GM12878 (cell line): ENCODE data around the gene PIEZO2. TPM values are rescaled to one million over a fixed set of nuclear protein-coding genes. Genes with fewer than 3 reads are reported as not detected.
"Not testable (repeated sequence)": the region's sequence is repeated elsewhere in the genome, so short reads cannot be mapped to it uniquely, and the experiment has no call there.

Experiments
- ATAC-seq: fragments of 200-7000 bp; cut with Tn5 transposase; 3 replicates; pipeline ENCODE4 v1.9.1; 2020; ENCODE audit warnings: mild to moderate bottlenecking, moderate library complexity
- BruUV-seq: library from RNA; stranded (reverse); fragments of 400-500 nt; replicated peaks from 2 replicates; lab custom pipeline; 2021; lab: Mats Ljungman, UMichigan
- CTCF ChIA-PET: fragments of 300-600 bp; sonication (Branson Sonifier 250); formaldehyde crosslinking; extraction: SDS; loops from one replicate; lab custom pipeline; 2021; ENCODE audit warnings: inconsistent platforms; lab: Yijun Ruan, JAX
- POLR2A ChIA-PET: fragments of 350-600 bp; formaldehyde crosslinking; extraction: SDS; loops from one replicate; lab custom pipeline; 2021; ENCODE audit warnings: inconsistent platforms; lab: Charles Lee
- RAD21 ChIA-PET: fragments of 300-600 bp; sonication (Branson Sonifier 250); formaldehyde crosslinking; loops from one replicate; lab custom pipeline; 2023; ENCODE audit warnings: antibody characterized with exemption; ENCODE audit not compliant: unreplicated experiment; lab: Charles Lee
- SMC1A ChIA-PET: fragments of 300-600 bp; sonication (Branson Sonifier 250); formaldehyde crosslinking; loops from one replicate; lab custom pipeline; 2023; ENCODE audit not compliant: unreplicated experiment, uncharacterized antibody; lab: Charles Lee
- DNase-seq: peaks from one replicate; pipeline ENCODE4 v3.0.0-alpha.2; 2011; ENCODE audit warnings: low read depth, low spot score
- FAIRE-seq: peaks from 3 replicates; lab custom pipeline; 2011; peaks lifted over from hg19 to GRCh38; lab: Jason Lieb, UNC
- H2AFZ ChIP-seq: 2 replicates; pipeline ENCODE4 v1.6.0; 2011; ENCODE audit warnings: low read depth, low read length, control low read depth; ENCODE audit not compliant: control insufficient read depth
- H3K27ac ChIP-seq: 2 replicates; pipeline ENCODE4 v1.5.1; 2011; ENCODE audit warnings: control low read depth; ENCODE audit not compliant: control insufficient read depth, insufficient read depth
- H3K27me3 ChIP-seq, 2 experiments: replicated peaks in 1 of 2; 2 replicates each; pipeline versions ENCODE4 v1.6.0 to v1.6.1; 2011; ENCODE audit warnings: low read length in 1 of 2; ENCODE audit not compliant: control insufficient read depth in 2 of 2, insufficient read depth in 2 of 2
- H3K36me3 ChIP-seq, 2 experiments: 2 replicates each; pipeline ENCODE4 v1.5.1; 2011; ENCODE audit warnings: low read length in 1 of 2; ENCODE audit not compliant: control insufficient read depth in 2 of 2, insufficient read depth in 2 of 2
- H3K4me1 ChIP-seq: 2 replicates; pipeline ENCODE4 v1.6.1; 2011; ENCODE audit warnings: mild to moderate bottlenecking, low read length, moderate library complexity, mixed read lengths; ENCODE audit not compliant: control insufficient read depth, insufficient read depth
- H3K4me2 ChIP-seq: 2 replicates; pipeline ENCODE4 v1.6.0; 2011; ENCODE audit warnings: control low read depth; ENCODE audit not compliant: control insufficient read depth, insufficient read depth
- H3K4me3 ChIP-seq: fragments of 200-600 bp; sonication (generic); 2 replicates; pipeline ENCODE4 v1.5.1; 2016
- H3K79me2 ChIP-seq: 2 replicates; pipeline ENCODE4 v1.6.0; 2011; ENCODE audit warnings: low read length; ENCODE audit not compliant: control insufficient read depth, insufficient read depth
- H3K9ac ChIP-seq: 2 replicates; pipeline ENCODE4 v1.8.0; 2011; ENCODE audit warnings: low read length, control low read depth, mixed read lengths; ENCODE audit not compliant: control insufficient read depth, insufficient read depth
- H3K9me3 ChIP-seq: replicated peaks from 3 replicates; pipeline ENCODE4 v1.5.1; 2011; ENCODE audit warnings: mild to moderate bottlenecking, low read length; ENCODE audit not compliant: control insufficient read depth, insufficient read depth
- H4K20me1 ChIP-seq: 2 replicates; pipeline ENCODE4 v1.6.0; 2011; ENCODE audit not compliant: control insufficient read depth, insufficient read depth
- ATF2 ChIP-seq: IDR thresholded peaks from 2 replicates; pipeline ENCODE4 v1.6.1; 2012; ENCODE audit warnings: low read length, inconsistent platforms
- ATF3 ChIP-seq: IDR thresholded peaks from 2 replicates; pipeline ENCODE4 v1.6.1; 2011; ENCODE audit warnings: low read depth, mild to moderate bottlenecking, low read length, moderate library complexity, borderline replicate concordance; ENCODE audit errors: extremely low read depth
- CEBPZ ChIP-seq: fragments of 150-350 bp; IDR thresholded peaks from 2 replicates; pipeline ENCODE4 v1.6.1; 2016; ENCODE audit warnings: low read depth, low read length
- MYC ChIP-seq: IDR thresholded peaks from 2 replicates; pipeline ENCODE4 v1.6.1; 2011; ENCODE audit warnings: mild to moderate bottlenecking, low read length, moderate library complexity, inconsistent platforms; ENCODE audit not compliant: insufficient read depth, insufficient replicate concordance, insufficient read length, severe bottlenecking
- NFXL1 ChIP-seq: fragments of 450-650 bp; IDR thresholded peaks from 2 replicates; pipeline ENCODE4 v1.6.1; 2017; ENCODE audit warnings: antibody characterized with exemption, mild to moderate bottlenecking, borderline replicate concordance
- NR2C1 ChIP-seq: fragments of 450-650 bp; IDR thresholded peaks from 2 replicates; pipeline ENCODE4 v1.6.1; 2017; ENCODE audit warnings: antibody characterized with exemption, mild to moderate bottlenecking, moderate library complexity
- NRF1 ChIP-seq: conservative IDR thresholded peaks from 2 replicates; pipeline ENCODE4 v1.6.1; 2011; ENCODE audit warnings: mild to moderate bottlenecking, low read depth, low read length, improper control_type of control experiment
- SIX5 ChIP-seq: IDR thresholded peaks from 2 replicates; pipeline ENCODE4 v1.6.1; 2011; ENCODE audit warnings: mild to moderate bottlenecking, low read depth, low read length, moderate library complexity; ENCODE audit not compliant: severe bottlenecking
- USF2 ChIP-seq: IDR thresholded peaks from 2 replicates; pipeline ENCODE4 v1.6.1; 2011; ENCODE audit warnings: low read depth, low read length, improper control_type of control experiment, borderline replicate concordance
- WGBS: methylation state at CpG from one replicate; pipeline ENCODE4 v1.1.6; 2016; ENCODE audit warnings: low lambda C conversion rate; ENCODE audit not compliant: insufficient replicate concordance, insufficient coverage; ENCODE audit errors: missing lambda C conversion rate; 5-methylcytosine and 5-hydroxymethylcytosine counted together
- in situ Hi-C: fragments of 300-500 bp; cut with MboI; formaldehyde crosslinking; loops from 9 replicates; pipeline ENCODE4 v1.14.3; 2018; ENCODE audit warnings: mixed read lengths
- intact Hi-C: fragments of 100-400 bp; cut with micrococcal nuclease; formaldehyde crosslinking; loops from one replicate; pipeline ENCODE4 v1.14.2; 2022; ENCODE audit not compliant: unreplicated experiment
- polyA plus RNA-seq, 11 experiments: library from polyadenylated mRNA; depleted of rRNA in 4 of 11; unstranded in 6 of 11; stranded (reverse) in 5 of 11; fragments of >200 nt; fragmentation: Nextera tagmentation in 4 of 11; fragmentation: Illumina TruSeq in 1 of 11; extraction: Ambion mirVana in 4 of 11; extraction: Trizol in 1 of 11; gene quantifications; 1 replicate in 1 of 11; 2 replicates in 10 of 11; pipeline versions ENCODE4 v1.2.1 to v1.2.3, GENCODE V29; 2011 to 2016; ENCODE audit warnings: inconsistent platforms in 2 of 11, missing spikeins in 2 of 11, low read depth in 1 of 11
- total RNA-seq, 4 experiments: library from RNA; depleted of rRNA in 3 of 4; stranded (reverse); fragments of >200 nt in 3 of 4; fragmentation: Illumina TruSeq in 1 of 4; extraction: Trizol in 1 of 4; gene quantifications; 2 replicates each; pipeline versions ENCODE4 v1.2.1 to v1.2.3, GENCODE V29; 2013 to 2021

The PIEZO2 gene
- total and polyA plus RNA-seq, 10 of the 15 experiments (the other 5 are each of a cell fraction or from before 2014, with no cell fraction given): 6.7 to 42.3 (median 27.4) TPM

- TF ChIP-seq USF2: no peak
- no peak for TF ChIP-seq ATF3
- TF ChIP-seq ATF2: no peak
- TF ChIP-seq SIX5: no peak
- TF ChIP-seq CEBPZ: no peak
- TF ChIP-seq NRF1: no peak
- TF ChIP-seq NFXL1: no peak
- no peak for TF ChIP-seq MYC
- TF ChIP-seq NR2C1: no peak
- WGBS: 12% methylated on average over 5 of the region's 5 CpGs
- no peaks in the 10 kb centered on the region for H3K79me2 ChIP-seq
- H3K4me1 ChIP-seq: no peaks in the 10 kb centered on the region
- BruUV-seq: no TSS peak
- H3K9me3 ChIP-seq: no peaks in the 10 kb centered on the region
- peaks cover 0 to 2% of the 10 kb centered on the region in 2 experiments; a peak in 2 of 4 replicates for H3K27me3 ChIP-seq
- DNase-seq: no peak
- H3K4me2 ChIP-seq: no peak overlapping the region
- H3K4me3 ChIP-seq: no peak overlapping the region
- FAIRE-seq: no peak
- H4K20me1 ChIP-seq: no peaks in the 10 kb centered on the region
- in situ Hi-C loops: no loop called here
- no peak overlapping the region for H3K9ac ChIP-seq
- RAD21 ChIA-PET: no interaction called here
- H3K27ac ChIP-seq: no peak overlapping the region
- SMC1A ChIA-PET: no interaction called here
- no peaks in the 10 kb centered on the region for H3K36me3 ChIP-seq
- ATAC-seq: no peak
- CTCF ChIA-PET: interaction anchor here (0.7 to 1.0 kb wide), 2 partner anchors 378 to 613 kb away, joined by 3 read pairs; no protein-coding TSS in a partner anchor
- POLR2A ChIA-PET: interaction anchor here (0.5 to 0.6 kb wide), 2 partner anchors 347 to 420 kb away, joined by 3 to 15 read pairs; no protein-coding TSS in a partner anchor
- intact Hi-C loops: no loop called here
- H2AFZ ChIP-seq: no peak overlapping the region; the same call in 1 of the 2 replicates
Observed at GRCh38 chr18:11175266-11175979, 26.1 kb upstream of the PIEZO2 start.

- H4K20me1 ChIP-seq, intact Hi-C loops, H2AFZ ChIP-seq, in situ Hi-C loops, H3K4me1 ChIP-seq, POLR2A ChIA-PET, H3K27me3 ChIP-seq, H3K4me2 ChIP-seq, ATAC-seq, H3K9me3 ChIP-seq, RAD21 ChIA-PET, H3K27ac ChIP-seq, H3K9ac ChIP-seq, DNase-seq, H3K36me3 ChIP-seq, FAIRE-seq, H3K4me3 ChIP-seq, H3K79me2 ChIP-seq, BruUV-seq: not testable (repeated sequence)
- WGBS: 59% methylated on average over 11 of the region's 11 CpGs
- SMC1A ChIA-PET: interaction anchor here (1.0 kb wide), 1 partner anchor 10 kb away, joined by 3 read pairs; no protein-coding TSS in a partner anchor
- CTCF ChIA-PET: interaction anchor here (0.9 kb wide), 1 partner anchor 12 kb away, joined by 3 read pairs; no protein-coding TSS in a partner anchor
Observed at GRCh38 chr18:11174179-11174578, 24.8 kb upstream of the PIEZO2 start.
